Measurements from ENCODE around the gene SETD7. TPM values are rescaled to one million over a fixed set of nuclear protein-coding genes. Genes with fewer than 3 reads are reported as not detected.

Gene SETD7
- total RNA-seq, 1 experiment from 2014 or later: 23.0 TPM

DNA sequence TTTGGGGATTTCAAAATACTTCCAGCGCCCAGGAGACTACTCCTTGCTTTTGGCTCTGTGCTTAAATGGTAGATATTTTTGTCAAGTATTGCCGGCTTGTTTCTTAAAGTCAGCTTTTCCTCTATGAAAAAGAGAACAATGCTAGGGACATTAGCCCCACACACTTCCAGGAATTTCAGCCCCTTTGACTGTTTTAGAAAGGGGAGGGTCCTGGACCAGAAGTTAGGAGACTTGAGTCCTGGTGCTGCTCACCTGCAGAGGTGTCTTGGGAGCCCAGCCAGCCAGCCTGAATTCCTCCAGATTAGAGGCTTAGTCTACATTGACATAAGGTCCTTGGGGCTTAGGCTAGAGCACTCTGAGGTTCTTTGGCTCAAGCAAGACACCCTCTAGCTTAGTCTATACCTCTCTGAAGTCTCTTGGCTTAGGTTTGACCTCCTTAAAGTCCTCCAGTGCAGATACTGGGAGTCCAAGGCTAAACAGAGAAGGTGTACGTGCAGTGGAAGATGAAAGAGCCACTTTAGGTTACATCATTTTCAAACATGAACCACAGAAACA, 1.6 kb upstream of the SETD7 start:
- Histone ChIP-seq H3K4me3 (peak overlapping the region; percentile 71), H3K27me3 (no peaks in the 10 kb centered on the region), H3K36me3 (no peaks in the 10 kb centered on the region), H3K9me3 (no peaks in the 10 kb centered on the region)
- DNase-seq: no peak

DNA sequence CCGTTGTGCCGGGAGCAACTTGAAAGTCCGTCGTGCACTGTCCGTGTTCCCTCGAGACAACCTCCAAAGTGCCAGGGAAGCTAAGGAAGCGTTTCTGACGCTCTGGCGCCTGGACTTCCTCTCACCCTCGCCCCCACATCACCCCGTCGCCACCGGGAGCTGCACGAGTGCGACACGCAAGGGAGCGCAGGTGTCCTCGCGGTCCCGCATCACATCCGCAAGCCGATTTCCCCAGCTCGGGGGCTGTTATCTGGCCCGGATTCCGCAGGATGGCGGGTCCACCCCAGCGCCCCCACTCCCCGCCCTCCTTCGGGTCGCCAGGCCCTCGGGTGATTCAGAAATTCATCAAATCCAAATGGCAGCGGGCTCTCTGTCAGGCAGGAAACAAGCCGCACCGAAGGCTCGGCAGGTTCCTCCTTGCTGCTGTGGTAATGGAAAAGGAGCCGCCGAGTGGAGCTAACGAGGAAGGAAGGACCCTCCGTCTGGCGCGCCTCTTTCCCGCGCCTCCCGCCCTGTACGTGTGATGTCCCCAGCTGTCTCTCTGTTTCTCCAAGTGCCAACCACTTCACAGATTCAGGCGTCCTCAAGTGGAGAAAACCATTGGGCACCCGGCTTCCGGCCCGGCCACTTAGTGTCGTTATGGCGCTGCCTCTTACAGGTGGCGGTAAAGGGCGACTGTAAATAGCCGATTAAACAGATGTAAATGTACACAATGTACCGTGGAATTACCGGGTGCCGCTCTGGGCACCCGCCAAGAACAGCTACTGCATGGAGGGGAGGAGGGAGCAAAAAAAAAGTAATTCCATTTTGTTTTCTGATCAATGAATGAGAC, 921 bp upstream of the SETD7 start:
- H3K36me3 ChIP-seq: no peaks in the 10 kb centered on the region
- no peaks in the 10 kb centered on the region for H3K9me3 ChIP-seq
- H3K4me3 ChIP-seq: peak overlapping the region; percentile 71
- peak; percentile 34 for DNase-seq
- no peaks in the 10 kb centered on the region for H3K27me3 ChIP-seq

GRCh38 chr4:139555705-139556070, 331 bp downstream of the SETD7 start:
- Histone ChIP-seq H3K9me3 (no peaks in the 10 kb centered on the region), H3K27me3 (no peaks in the 10 kb centered on the region), H3K36me3 (no peaks in the 10 kb centered on the region), H3K4me3 (peak overlapping the region; percentile 71)
- peak; percentile 44 for DNase-seq

GRCh38 chr4:139554893-139555704, 920 bp downstream of the SETD7 start:
- H3K27me3 ChIP-seq: no peaks in the 10 kb centered on the region
- no peaks in the 10 kb centered on the region for H3K9me3 ChIP-seq
- H3K36me3 ChIP-seq: no peaks in the 10 kb centered on the region
- peak; percentile 82 for DNase-seq
- peak overlapping the region; percentile 71 for H3K4me3 ChIP-seq

GRCh38 chr4:139554642-139554892, 1.5 kb downstream of the SETD7 start:
- peak overlapping the region; percentile 71 for H3K4me3 ChIP-seq
- H3K9me3 ChIP-seq: no peaks in the 10 kb centered on the region
- DNase-seq: no peak
- H3K27me3 ChIP-seq: no peaks in the 10 kb centered on the region
- no peaks in the 10 kb centered on the region for H3K36me3 ChIP-seq

DNA sequence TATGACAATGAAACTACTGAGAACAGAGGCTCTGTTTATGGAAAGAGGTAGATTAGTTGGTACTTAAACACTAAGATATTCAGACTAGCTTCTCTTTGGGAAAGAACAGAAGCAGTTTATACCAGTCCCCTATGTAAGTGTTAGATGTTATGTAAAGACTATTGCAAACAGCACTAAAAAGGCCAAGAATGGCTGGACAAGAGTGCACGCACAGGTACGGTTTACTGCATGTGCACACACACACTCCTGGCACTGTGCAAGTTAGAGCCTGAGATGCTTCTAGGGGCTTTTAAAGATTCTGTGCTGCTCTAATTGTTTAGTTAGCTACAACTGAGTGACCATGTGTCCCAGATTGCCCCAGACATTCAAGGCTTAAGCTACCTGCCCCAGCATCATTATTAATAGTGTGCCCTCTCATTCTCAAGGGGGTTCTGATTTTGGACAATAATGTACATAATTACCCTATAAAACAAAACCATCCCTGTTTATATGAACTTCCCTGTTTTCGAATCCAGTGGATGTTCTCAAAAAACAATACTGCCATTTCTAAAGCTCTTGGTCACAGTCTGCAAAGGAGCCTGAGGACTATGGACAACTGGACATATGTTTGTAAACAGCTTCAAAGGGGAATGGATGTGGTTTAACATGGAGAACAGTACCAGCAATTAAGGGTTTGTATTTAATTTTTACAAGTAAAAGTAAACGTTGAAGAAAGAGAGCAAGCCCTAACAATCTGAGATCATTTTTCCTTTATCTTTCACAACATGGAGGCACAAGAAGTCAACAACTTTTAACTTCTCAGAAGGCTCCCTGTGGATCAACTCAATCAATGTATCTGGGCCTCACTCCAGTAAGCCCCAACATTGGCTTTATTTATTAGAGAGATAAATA, 2.0 kb downstream of the SETD7 start:
- H3K4me3 ChIP-seq: peak overlapping the region; percentile 71
- no peaks in the 10 kb centered on the region for H3K27me3 ChIP-seq
- no peaks in the 10 kb centered on the region for H3K9me3 ChIP-seq
- DNase-seq: no peak
- no peaks in the 10 kb centered on the region for H3K36me3 ChIP-seq

GRCh38 chr4:139552517-139553307, 3.3 kb downstream of the SETD7 start:
- Histone ChIP-seq H3K27me3 (no peaks in the 10 kb centered on the region), H3K4me3 (no peak overlapping the region), H3K9me3 (no peaks in the 10 kb centered on the region), H3K36me3 (no peaks in the 10 kb centered on the region)
- DNase-seq: no peak

DNA sequence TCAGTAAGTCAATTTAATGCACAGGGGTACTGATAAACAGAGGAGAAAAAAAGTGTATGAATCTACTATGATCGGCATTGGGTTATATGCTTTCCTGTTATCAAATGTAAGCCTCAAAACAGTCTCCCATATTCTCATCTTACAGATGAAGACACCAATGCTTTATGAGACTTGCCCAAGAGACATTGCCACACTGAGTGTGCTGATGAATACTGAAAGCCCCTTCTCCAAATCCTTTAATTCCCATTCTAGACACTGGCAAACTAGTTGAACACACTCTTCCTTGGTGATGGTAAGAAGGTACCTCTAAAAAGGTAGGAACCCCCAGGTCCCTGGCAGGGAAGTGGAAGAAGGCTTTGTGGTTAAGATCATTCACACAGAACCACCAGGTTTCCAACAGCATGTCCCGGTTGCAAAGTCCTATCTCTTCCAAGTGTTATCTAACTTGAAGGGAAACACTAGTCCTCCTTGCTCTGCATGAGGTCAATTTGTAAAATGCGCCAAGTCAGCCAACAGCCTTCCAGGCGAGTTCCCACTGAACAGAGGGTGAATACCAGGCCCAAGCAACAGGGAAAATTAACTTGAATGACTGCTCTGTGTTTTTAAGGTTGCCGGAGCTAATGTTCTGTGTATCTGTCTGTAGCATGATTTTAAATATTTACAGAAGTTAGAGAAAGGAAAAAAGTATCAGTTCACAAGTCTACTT, 5.1 kb downstream of the SETD7 start:
- no peaks in the 10 kb centered on the region for H3K9me3 ChIP-seq
- H3K27me3 ChIP-seq: no peaks in the 10 kb centered on the region
- H3K36me3 ChIP-seq: no peaks in the 10 kb centered on the region; the same call in 1 of the 2 replicates
- no peak for DNase-seq
- no peak overlapping the region for H3K4me3 ChIP-seq

- Histone ChIP-seq H3K4me3 (no peak overlapping the region), H3K36me3 (no peaks in the 10 kb centered on the region; the same call in 1 of the 2 replicates), H3K27me3 (no peaks in the 10 kb centered on the region), H3K9me3 (no peaks in the 10 kb centered on the region)
- DNase-seq: no peak
These were observed 8.0 kb downstream of the SETD7 start for GRCh38 chr4:139547979-139548378.

- Histone ChIP-seq H3K27me3 (no peaks in the 10 kb centered on the region), H3K4me3 (no peak overlapping the region), H3K36me3 (peaks cover 10% of the 10 kb centered on the region; the same call in 1 of the 2 replicates), H3K9me3 (no peaks in the 10 kb centered on the region)
- no peak for DNase-seq
These were observed 15.4 kb downstream of the SETD7 start for GRCh38 chr4:139540632-139541031.

DNA sequence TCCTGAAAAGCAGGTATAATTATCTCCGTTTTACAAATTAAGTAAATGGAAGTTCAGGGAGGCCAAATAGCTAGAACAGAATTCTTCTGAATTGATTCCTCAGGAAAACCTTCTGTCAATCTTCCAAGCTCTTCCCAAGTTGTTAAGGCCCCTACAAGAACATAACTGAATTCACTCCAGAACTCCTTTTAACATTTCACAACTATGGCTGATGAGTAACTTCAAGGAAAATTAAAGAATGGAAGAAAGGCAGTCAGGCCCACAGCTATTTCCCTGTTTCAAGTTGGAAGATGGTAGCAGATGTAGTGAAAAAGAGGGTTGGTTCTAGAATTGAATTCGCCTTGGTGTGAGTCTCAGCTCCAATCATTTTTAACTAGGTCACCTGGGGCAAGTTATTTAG, 15.9 kb downstream of the SETD7 start:
- H3K36me3 ChIP-seq: peaks cover 10% of the 10 kb centered on the region; the same call in 1 of the 2 replicates
- H3K4me3 ChIP-seq: no peak overlapping the region
- DNase-seq: no peak
- no peaks in the 10 kb centered on the region for H3K27me3 ChIP-seq
- no peaks in the 10 kb centered on the region for H3K9me3 ChIP-seq

GRCh38 chr4:139537292-139537691, 18.7 kb downstream of the SETD7 start:
- Histone ChIP-seq H3K36me3 (peaks cover 9% of the 10 kb centered on the region; the same call in 1 of the 2 replicates), H3K9me3 (no peaks in the 10 kb centered on the region), H3K27me3 (no peaks in the 10 kb centered on the region), H3K4me3 (no peak overlapping the region)
- peak; percentile 5 for DNase-seq

GRCh38 chr4:139535871-139536234, 20.2 kb downstream of the SETD7 start:
- H3K27me3 ChIP-seq: no peaks in the 10 kb centered on the region
- no peak overlapping the region for H3K4me3 ChIP-seq
- peaks cover 9% of the 10 kb centered on the region; the same call in 1 of the 2 replicates for H3K36me3 ChIP-seq
- H3K9me3 ChIP-seq: no peaks in the 10 kb centered on the region
- DNase-seq: no peak

DNA sequence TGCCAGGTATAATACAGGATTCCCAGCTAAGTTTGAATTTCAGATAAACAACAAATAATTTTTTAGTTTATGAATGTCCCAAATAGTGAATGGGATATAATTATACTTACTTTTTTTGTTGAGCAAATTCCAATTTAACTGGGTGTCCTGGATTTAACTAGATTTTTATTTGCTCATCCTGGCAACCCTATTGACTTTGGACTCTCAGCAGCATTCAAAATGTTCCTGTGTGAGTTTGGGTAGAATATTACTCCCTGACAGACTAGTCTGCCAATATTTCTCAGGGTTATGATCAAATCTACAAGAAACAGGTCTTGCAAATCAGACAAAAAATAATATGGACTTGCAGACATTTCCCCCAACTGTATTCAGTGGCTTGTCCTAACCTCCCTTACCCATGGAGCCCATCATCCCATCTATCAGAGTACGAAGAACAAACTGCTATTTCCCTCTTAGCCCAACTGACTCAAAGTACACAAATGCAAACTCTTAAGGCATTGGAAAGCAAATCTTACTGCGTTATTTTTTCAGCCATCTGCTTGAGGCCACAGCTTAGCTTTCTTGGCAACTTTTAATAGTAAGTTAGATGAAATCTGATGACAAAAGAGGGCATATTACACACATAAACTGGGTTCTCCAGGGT, 20.7 kb downstream of the SETD7 start:
- Histone ChIP-seq H3K9me3 (no peaks in the 10 kb centered on the region), H3K27me3 (no peaks in the 10 kb centered on the region), H3K4me3 (no peak overlapping the region), H3K36me3 (peaks cover 4% of the 10 kb centered on the region; the same call in 1 of the 2 replicates)
- DNase-seq: no peak
